Measurements from ENCODE around the gene CTTN.
A peak's percentile ranks its signal among the peaks of the same experiment; 100 is the strongest.

Gene CTTN

DNA sequence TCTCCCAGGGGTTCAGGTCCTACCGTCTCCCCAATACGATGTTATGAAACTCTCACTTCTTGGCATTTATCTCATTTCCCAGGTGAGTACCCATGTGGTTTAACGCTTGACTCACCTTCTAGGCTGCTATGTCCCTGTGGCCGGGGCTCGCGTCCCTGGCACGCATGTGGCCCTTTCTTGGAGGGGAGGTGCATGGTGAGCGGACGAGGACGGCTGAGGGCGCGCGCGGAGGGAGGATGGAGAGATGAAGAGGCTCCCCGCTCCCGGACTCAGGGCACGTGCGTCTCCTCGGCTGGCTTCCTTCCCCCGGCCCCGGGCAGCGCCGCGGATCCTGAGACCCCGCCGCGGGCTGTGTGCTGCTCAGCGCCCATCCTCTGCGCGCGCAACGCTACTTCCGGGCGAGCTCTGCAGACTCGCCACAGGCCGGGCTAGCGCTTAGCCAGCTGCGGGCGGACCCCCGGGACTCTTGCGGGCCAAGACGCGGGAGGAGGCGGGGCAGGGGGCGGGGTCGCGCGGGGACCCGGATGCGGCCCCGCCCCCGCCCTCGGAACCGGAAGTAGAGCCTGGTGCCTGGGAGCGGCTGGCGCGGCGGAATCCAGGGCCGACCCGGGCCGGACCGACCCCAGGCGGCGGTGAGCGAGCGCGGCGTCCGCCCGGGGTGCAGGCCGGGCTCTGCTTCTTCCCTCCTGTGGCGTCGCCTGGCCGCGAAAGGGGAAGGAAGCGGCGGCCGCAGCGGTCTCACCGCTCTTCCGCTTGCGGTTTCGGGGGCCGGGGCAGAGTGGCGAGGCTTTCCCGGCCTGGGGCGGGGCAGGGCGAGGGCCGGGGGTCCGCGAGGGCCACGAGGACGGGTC lies at the start of gene CTTN:
Gene CTTN (plus strand): TSS at position 547 of the 851 bp plus-strand sequence. CDS start 8,769 bp downstream, outside the sequence.
- peak; percentile 79 for DNase-seq

GRCh38 chr11:70348608-70349007 lies 49.7 kb upstream of the CTTN start:
- no peak for DNase-seq

- DNase-seq = no peak
Measured at GRCh38 chr11:70351646-70352045, 46.7 kb upstream of the CTTN start.

- DNase-seq = no peak
Measured at GRCh38 chr11:70352100-70352499, 46.2 kb upstream of the CTTN start.

GRCh38 chr11:70352601-70353000 lies 45.7 kb upstream of the CTTN start:
- DNase-seq = no peak

GRCh38 chr11:70353329-70353728 lies 45.0 kb upstream of the CTTN start:
- DNase-seq = no peak

GRCh38 chr11:70353900-70354568 lies 44.3 kb upstream of the CTTN start:
- DNase-seq = no peak

DNA sequence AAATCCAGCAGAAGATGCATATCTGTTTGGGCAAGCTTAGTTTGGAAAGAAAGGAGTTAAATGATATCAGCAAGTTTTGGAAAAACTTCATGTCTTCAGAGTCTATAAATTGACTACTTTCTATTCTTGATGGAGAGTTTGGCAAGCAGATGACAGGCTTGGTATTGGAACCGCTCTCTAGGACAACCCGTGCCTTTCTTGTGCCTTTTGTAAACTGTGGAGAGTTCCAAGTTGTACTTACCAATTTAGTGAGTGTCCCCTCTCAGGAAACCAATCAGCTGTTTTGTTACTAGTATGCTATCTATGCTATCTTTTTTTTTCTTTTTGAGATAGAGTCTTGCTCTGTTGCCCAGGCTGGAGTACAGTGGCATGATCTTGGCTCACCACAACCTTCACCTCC lies 43.7 kb upstream of the CTTN start:
- no peak for DNase-seq

DNA sequence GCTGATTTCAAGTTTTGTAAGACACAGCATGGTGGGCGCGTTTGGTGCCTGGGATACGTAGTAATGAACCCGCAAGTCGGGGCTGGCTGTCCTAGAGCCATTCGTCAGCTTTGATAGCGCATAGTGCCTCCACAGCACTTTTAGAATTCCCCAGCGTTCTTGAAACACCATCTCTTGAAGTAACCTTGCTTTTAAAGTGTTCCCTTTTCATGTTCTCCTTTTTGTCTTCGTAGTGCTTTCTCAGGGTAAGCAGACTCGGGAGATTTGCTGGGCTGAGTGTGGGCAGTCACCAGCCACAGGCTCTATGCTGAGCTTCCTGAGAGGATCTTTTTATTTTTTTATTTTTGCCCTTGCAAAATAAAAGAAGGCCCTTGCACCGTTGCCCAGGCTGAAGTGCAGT lies 39.6 kb upstream of the CTTN start:
- no peak for DNase-seq

DNA sequence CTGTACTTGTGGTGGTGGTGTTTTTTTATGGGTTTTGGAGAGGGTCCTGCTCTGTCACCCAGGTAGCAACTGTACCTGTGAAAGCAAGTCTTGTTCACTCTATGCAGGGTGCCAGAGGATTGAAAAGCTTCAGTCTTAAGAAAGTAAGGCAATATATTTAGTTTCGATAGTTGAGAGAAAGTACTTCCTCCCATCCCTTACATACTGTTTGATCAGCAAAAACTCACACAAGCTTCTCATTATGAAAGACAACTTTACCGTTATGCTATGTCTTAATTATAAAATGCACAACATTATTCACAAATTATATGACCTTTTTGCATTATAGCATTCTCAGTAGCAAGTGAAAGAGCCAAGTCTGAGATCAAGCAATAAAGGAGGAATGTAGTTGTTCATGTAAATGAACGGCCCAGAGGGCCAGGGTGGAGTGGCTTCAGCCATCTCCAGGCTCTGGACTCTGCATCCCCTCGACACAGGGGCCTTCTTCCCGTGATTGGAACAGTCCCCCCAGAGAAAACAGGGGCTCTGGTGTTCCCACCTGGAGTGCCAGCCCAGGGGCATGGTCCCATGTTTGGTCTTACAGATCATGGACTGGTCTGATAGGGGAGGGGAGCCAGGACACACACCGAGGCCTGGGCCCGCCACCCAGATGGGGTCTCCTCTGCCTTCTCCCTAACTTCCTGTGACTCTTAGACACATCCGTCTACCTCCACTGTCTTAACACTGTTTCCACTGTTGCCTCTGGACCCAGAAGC lies 38.7 kb upstream of the CTTN start:
- DNase-seq = no peak

GRCh38 chr11:70360211-70360610 lies 38.1 kb upstream of the CTTN start:
- DNase-seq = no peak

DNA sequence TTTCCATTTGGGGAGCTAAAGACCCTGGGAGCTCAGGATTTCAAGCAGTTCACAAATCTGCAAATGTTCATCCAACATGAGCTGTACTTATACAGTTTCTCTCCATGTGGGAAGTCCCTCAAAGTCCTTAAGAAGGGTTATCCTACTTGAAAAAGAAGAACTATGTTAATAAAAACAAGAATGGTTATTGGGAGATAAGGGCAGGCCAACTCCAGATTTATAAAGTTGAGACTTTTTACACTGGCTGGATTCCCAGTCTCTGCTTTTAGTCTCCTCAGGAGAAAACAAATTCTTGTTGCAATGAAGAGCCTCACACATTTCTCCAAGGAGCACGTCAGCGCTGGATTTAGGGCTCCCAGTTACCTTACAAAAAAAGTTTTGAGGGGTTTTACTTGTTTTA lies 34.2 kb upstream of the CTTN start:
- DNase-seq = no peak

GRCh38 chr11:70364745-70365543 lies 33.4 kb upstream of the CTTN start:
- no peak for DNase-seq

DNA sequence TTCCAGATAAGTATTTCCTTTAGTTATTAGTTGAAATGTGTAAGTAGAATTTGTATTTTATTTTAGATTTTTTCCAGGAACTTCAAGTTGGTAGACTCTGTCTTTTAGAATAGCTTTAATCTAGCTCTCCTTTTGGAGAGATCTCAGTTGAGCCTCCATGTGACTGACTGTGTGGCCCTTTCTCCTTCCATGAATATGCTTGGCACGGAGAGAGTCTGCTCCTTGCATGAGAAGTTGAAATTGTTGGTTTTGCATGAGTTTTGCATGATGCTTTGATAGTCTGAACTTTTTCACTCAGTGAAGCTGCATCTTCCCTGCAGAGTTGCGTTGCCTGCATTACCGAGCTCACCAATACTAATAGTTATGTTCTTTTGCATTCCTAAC lies 32.8 kb upstream of the CTTN start:
- DNase-seq = no peak

- no peak for DNase-seq
Measured at GRCh38 chr11:70367071-70367470, 31.3 kb upstream of the CTTN start.

DNA sequence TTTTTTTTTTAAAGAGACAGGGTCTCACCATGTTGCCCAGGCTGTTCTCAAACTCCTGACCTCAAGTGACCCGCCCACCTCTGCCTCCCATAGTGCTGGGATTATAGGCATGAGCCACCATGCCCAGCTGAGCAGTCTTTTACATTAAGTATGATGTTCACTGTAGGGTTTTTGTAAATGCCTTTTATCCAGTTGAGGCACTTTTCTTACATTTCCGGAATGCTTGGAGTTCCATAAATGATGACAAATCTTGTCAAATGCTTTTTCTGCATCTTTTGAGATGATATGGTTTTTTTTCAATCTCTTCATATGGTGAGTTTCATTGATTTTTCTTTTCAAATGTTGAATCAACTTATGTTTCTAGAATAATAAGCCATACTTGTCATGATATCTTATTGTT lies 29.4 kb upstream of the CTTN start:
- DNase-seq = no peak

DNA sequence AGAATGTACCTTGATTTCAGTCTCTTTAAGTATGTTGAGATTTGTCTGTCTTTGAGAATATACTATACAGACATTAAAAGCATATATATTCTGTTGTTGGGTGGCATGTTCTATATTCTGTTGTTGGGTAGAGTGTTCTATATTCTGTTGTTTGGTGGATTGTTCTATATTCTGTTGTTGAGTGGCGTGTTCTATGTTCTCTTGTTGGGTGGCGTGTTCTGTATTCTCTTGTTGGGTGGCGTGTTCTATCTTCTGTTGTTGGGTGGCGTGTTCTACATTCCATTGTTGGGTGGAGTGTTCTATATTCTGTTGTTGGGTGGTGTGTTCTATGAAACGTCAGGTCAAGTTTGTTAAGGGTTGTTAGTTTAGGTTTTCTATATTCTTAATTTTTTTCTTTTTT lies 27.1 kb upstream of the CTTN start:
- no peak for DNase-seq

DNA sequence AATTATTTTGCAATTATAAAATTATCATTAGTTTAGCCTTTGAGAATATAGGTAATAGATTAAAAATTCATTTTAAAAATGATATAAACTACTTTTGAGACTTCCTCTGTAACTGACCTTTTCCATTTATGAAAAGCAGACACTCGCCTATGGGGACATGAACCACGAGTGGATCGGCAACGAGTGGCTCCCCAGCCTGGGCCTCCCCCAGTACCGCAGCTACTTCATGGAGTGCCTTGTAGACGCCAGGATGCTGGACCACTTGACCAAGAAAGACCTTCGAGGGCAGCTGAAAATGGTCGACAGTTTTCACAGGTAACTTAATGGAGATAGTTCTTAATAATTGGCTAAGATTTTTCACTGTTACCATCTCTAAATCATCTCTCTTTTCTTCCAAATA lies 26.3 kb upstream of the CTTN start:
- DNase-seq = no peak

DNA sequence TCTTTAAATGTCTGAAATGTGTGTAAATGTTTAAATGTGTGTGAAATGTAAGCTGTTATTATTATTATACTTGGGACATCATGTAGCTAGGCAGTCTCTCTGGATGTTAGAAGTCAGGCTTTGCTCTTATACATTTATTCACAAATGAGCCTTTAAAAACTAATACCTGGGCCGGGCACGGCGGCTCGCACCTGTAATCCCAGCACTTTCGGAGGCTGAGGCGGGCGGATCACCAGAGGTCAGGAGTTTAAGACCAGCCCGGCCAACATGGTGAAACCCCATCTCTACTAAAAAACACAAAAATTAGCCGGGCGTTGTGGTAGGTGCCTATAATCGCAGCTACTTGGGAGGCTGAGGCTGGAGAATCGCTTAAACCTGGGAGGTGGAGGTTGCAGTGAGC lies 21.7 kb upstream of the CTTN start:
- DNase-seq = no peak

GRCh38 chr11:70377645-70378044 lies 20.7 kb upstream of the CTTN start:
- no peak for DNase-seq

GRCh38 chr11:70378506-70379134 lies 19.7 kb upstream of the CTTN start:
- no peak for DNase-seq

- no peak for DNase-seq
Measured at GRCh38 chr11:70381350-70381749, 17.0 kb upstream of the CTTN start.

All from midbrain (tissue), 1 donor.